ENCODE measurements around the gene FAM222B. TPM values are rescaled to one million over a fixed set of nuclear protein-coding genes. Genes with fewer than 3 reads are reported as not detected.

Gene FAM222B
- total and polyA plus RNA-seq, 9 of the 15 experiments (the other 6 are each of a cell fraction or from before 2014, with no cell fraction given) = 4.0 to 34.6 (median 7.5) TPM

DNA sequence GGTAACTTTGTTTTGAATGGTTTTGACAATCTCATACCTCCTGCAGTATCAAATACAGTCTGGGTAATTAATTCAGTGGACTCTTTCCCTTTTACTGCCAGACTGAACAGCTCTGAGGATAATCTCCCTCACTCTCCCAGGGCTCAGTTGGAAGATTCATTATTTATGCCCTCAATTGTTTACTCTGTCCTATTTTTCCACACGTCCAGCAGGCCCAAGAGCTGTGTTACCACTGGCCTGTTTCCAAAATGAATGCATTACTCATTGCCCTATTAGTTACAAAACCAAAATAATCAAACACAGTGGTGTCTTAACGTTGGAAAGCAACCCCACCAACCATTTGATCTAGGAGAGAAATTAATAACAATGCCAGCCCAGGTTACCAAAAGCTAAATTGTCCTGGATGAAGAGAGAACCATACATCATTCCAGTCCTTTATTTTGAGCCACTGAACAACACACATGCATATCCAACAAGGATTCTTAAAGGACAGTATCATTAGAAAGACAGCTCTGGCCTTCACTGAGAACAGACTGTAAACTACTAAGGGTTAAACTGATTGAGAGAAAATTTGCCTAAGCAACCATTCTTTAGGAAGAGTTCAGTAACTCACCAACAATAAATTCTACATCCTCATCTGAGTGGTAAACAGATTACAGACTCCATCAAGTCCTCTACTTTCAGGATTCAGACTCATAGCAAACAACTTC lies 34.5 kb downstream of the FAM222B start (continued):
- TF ChIP-seq, protein P1, sequence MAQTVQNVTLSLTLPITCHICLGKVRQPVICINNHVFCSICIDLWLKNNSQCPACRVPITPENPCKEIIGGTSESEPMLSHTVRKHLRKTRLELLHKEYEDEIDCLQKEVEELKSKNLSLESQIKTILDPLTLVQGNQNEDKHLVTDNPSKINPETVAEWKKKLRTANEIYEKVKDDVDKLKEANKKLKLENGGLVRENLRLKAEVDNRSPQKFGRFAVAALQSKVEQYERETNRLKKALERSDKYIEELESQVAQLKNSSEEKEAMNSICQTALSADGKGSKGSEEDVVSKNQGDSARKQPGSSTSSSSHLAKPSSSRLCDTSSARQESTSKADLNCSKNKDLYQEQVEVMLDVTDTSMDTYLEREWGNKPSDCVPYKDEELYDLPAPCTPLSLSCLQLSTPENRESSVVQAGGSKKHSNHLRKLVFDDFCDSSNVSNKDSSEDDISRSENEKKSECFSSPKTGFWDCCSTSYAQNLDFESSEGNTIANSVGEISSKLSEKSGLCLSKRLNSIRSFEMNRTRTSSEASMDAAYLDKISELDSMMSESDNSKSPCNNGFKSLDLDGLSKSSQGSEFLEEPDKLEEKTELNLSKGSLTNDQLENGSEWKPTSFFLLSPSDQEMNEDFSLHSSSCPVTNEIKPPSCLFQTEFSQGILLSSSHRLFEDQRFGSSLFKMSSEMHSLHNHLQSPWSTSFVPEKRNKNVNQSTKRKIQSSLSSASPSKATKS (CRISPR knock-in tag; IDR thresholded peaks at IDR 0.05) = no peak
- TF ChIP-seq ZNF12 (CRISPR knock-in tag; IDR thresholded peaks at IDR 0.05) (no peak), CHD4 (IDR thresholded peaks at IDR 0.05; ENCODE audit: insufficient read depth, insufficient replicate concordance, low read depth, low read length, poor library complexity, severe bottlenecking) (no peak), PPARD (CRISPR knock-in tag; IDR thresholded peaks at IDR 0.05) (no peak), RHOXF2B (CRISPR knock-in tag; conservative IDR thresholded peaks at IDR 0.05) (no peak), ARHGAP35 (IDR thresholded peaks at IDR 0.05; ENCODE audit: partially characterized antibody) (no peak), HDAC1 (IDR thresholded peaks at IDR 0.05) (no peak), NEUROD1 (IDR thresholded peaks at IDR 0.05; ENCODE audit: borderline replicate concordance, low read depth, low read length, partially characterized antibody) (no peak), SMARCE1 (IDR thresholded peaks at IDR 0.05) (peak; percentile 25; the same call in 1 of the 2 replicates), HDAC3 (IDR thresholded peaks at IDR 0.05; ENCODE audit: borderline replicate concordance, partially characterized antibody) (no peak), RBFOX2 (IDR thresholded peaks at IDR 0.05; ENCODE audit: low read depth, low read length) (no peak), ZNF764 (CRISPR knock-in tag; IDR thresholded peaks at IDR 0.05; ENCODE audit: low read depth) (no peak), ZC3H8 (IDR thresholded peaks at IDR 0.05) (no peak), TEAD4 (IDR thresholded peaks at IDR 0.05; ENCODE audit: low read length) (no peak), TEAD4 (CRISPR knock-in tag; IDR thresholded peaks at IDR 0.05; ENCODE audit: borderline replicate concordance) (no peak), ZNF224 (CRISPR knock-in tag; IDR thresholded peaks at IDR 0.05) (no peak), BCOR (IDR thresholded peaks at IDR 0.05) (no peak)
- TF ChIP-seq, protein P2, sequence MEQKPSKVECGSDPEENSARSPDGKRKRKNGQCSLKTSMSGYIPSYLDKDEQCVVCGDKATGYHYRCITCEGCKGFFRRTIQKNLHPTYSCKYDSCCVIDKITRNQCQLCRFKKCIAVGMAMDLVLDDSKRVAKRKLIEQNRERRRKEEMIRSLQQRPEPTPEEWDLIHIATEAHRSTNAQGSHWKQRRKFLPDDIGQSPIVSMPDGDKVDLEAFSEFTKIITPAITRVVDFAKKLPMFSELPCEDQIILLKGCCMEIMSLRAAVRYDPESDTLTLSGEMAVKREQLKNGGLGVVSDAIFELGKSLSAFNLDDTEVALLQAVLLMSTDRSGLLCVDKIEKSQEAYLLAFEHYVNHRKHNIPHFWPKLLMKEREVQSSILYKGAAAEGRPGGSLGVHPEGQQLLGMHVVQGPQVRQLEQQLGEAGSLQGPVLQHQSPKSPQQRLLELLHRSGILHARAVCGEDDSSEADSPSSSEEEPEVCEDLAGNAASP (IDR thresholded peaks at IDR 0.05) = no peak
- TF ChIP-seq, protein P3, sequence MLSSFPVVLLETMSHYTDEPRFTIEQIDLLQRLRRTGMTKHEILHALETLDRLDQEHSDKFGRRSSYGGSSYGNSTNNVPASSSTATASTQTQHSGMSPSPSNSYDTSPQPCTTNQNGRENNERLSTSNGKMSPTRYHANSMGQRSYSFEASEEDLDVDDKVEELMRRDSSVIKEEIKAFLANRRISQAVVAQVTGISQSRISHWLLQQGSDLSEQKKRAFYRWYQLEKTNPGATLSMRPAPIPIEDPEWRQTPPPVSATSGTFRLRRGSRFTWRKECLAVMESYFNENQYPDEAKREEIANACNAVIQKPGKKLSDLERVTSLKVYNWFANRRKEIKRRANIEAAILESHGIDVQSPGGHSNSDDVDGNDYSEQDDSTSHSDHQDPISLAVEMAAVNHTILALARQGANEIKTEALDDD (IDR thresholded peaks at IDR 0.05) = peak; percentile 81
- TF ChIP-seq, protein P4, sequence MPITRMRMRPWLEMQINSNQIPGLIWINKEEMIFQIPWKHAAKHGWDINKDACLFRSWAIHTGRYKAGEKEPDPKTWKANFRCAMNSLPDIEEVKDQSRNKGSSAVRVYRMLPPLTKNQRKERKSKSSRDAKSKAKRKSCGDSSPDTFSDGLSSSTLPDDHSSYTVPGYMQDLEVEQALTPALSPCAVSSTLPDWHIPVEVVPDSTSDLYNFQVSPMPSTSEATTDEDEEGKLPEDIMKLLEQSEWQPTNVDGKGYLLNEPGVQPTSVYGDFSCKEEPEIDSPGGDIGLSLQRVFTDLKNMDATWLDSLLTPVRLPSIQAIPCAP (CRISPR knock-in tag; IDR thresholded peaks at IDR 0.05; ENCODE audit: borderline replicate concordance) = no peak
- TF ChIP-seq, protein P5, sequence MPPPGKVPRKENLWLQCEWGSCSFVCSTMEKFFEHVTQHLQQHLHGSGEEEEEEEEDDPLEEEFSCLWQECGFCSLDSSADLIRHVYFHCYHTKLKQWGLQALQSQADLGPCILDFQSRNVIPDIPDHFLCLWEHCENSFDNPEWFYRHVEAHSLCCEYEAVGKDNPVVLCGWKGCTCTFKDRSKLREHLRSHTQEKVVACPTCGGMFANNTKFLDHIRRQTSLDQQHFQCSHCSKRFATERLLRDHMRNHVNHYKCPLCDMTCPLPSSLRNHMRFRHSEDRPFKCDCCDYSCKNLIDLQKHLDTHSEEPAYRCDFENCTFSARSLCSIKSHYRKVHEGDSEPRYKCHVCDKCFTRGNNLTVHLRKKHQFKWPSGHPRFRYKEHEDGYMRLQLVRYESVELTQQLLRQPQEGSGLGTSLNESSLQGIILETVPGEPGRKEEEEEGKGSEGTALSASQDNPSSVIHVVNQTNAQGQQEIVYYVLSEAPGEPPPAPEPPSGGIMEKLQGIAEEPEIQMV (tag; conservative IDR thresholded peaks at IDR 0.05; ENCODE audit: low read depth) = no peak

Data from K562 (cell line).